Measurements from ENCODE around the gene CIAO3.

Gene CIAO3

DNA sequence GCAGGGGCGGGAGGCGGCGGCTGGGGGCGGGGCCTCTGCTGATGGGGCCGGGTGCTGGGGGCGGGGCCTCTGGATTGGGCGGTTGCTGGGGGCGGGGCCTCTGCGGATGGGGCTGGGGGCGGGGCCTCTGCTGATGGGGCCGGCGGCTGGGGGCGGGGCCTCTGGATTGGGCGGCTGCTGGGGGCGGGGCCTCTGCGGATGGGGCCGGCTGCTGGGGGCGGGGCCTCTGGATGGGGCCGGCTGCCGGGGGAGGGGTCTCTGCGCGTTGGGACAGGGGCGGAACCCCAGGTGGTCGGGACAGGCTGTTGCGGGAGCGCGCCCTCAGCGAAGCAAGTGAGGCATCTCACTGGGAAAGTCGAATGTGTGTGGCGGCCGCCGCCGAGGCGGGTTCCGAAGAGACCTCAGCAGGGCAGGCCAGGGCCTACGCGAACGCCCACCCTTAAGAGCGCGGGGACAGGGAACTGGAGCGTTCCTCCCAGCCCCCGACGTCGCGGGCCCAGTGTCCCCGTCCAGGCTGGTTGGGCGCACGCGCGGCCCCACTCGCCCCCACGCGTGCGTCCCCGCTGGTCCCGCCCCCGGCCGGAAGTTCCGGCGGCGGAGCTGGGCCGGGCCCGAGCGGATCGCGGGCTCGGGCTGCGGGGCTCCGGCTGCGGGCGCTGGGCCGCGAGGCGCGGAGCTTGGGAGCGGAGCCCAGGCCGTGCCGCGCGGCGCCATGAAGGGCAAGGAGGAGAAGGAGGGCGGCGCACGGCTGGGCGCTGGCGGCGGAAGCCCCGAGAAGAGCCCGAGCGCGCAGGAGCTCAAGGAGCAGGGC is 60.8 kb downstream of the CIAO3 start, which contains the start of gene STUB1:
Gene STUB1, plus strand, starts transcription at position 597 of the 811 bp plus-strand sequence. Its CDS starts 116 bp downstream, at position 713.
- peak; percentile 79 to 85 for DNase-seq (ENCODE audit: low read depth in 1 of 2, low spot score in 1 of 2)

Data from stimulated activated CD4-positive, alpha-beta T cell treated with anti-CD3 and anti-CD28 coated beads, Interleukin-15, amount 100 ng/mL, for 1 hour (primary cell).